ENCODE measurements around the gene FOXN4. TPM values are rescaled to one million over a fixed set of nuclear protein-coding genes. Genes with fewer than 3 reads are reported as not detected.

FOXN4 gene
- total RNA-seq, 1 donor from 2014 or later: not detected

DNA sequence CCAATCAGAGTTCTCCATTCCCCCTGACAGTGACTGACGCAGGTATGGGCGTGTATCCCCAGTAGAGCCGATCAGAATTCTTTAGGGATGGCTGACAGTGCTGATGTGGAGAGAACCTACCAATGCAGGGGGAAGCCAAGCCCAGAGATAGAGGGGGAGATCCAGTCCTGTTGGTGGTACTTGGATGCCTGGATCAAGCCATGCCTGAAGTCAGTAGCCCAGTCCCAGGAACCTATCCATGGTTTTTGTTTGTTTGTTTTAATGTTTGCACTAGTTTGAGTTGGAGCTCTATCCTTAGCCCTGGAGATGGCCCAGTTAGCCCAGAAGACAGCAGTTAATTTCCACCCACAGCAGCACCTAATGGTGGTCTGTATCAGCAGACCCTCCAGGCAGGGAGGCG lies 40.2 kb downstream of the FOXN4 start:
- Histone ChIP-seq H3K27me3 (no peaks in the 10 kb centered on the region), H3K27ac (no peak overlapping the region), H3K9me3 (no peaks in the 10 kb centered on the region), H3K36me3 (peaks cover 20 to 36% of the 10 kb centered on the region in 2 donors), H3K4me3 (no peak overlapping the region), H3K4me1 (no peaks in the 10 kb centered on the region)
- intact Hi-C loops (cut with DNase I): no loop called here
- TF ChIP-seq, protein P1, sequence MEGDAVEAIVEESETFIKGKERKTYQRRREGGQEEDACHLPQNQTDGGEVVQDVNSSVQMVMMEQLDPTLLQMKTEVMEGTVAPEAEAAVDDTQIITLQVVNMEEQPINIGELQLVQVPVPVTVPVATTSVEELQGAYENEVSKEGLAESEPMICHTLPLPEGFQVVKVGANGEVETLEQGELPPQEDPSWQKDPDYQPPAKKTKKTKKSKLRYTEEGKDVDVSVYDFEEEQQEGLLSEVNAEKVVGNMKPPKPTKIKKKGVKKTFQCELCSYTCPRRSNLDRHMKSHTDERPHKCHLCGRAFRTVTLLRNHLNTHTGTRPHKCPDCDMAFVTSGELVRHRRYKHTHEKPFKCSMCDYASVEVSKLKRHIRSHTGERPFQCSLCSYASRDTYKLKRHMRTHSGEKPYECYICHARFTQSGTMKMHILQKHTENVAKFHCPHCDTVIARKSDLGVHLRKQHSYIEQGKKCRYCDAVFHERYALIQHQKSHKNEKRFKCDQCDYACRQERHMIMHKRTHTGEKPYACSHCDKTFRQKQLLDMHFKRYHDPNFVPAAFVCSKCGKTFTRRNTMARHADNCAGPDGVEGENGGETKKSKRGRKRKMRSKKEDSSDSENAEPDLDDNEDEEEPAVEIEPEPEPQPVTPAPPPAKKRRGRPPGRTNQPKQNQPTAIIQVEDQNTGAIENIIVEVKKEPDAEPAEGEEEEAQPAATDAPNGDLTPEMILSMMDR (IDR thresholded peaks at IDR 0.05): no peak
- DNase-seq (ENCODE audit: low spot score in 2 of 2): no peak

DNA sequence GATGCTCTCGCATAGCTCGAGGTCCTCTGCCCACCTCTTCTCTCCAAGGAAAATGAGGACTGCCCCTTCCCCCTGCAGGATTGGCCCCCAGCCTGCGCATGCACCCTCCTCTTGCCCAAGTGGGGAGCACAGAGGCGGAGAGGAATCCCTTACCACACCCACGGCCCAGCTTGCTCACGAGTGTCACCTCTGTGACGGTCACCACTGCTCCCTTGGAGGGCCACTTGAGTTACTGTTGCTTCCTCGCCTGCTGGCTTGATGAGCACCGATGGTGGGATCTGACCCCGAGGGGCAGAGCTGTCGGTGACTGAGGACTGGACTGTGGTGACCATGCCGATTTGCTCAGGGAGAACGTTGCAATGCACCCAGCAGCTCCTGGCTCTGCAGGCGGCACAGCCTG lies 41.7 kb downstream of the FOXN4 start:
- TF ChIP-seq, protein P1 (IDR thresholded peaks at IDR 0.05): no peak
- Histone ChIP-seq H3K4me1 (no peaks in the 10 kb centered on the region), H3K4me3 (no peak overlapping the region), H3K27ac (no peak overlapping the region), H3K36me3 (peaks cover 20 to 50% of the 10 kb centered on the region in 2 donors), H3K9me3 (no peaks in the 10 kb centered on the region), H3K27me3 (no peaks in the 10 kb centered on the region)
- intact Hi-C loops (cut with DNase I): no loop called here
- no peak for DNase-seq (ENCODE audit: low spot score in 2 of 2)

DNA sequence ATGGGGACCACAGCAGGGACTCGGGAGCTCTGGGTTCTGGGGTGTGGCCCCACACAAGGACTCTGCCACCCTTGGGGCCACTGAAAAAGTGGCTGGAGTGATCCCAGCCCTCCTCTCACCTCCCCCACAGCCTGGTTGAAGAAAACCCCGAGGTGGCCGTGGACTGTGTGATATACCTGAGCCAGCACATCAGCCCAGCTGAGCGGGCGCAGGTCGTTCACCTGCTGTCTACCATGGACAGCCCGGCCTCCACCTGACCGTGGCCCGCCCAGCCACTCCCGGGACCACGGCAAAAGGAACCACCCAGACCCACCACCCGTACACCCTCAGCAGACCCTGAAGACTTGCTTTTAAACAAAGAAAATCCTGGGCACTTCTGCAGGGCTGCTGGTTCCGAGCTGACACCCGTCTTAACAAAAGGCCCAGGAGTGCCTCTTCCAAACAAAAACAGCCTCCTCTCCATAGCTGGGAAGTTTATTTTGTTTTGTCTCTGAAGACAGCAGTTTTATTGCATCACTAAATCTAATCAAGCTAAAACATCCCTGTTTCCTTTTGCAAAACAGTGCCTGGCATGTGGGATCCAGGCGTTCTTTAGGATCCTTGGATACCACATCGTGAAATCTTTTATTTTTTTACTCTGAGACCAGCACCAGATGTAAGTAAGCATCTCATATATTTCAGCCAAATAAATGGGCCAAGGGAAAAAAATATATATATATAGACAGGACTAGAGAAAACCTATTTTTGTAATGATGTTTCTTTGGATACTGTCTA lies 42.8 kb downstream of the FOXN4 start:
- Histone ChIP-seq H3K9me3 (no peaks in the 10 kb centered on the region), H3K27ac (no peak overlapping the region), H3K36me3 (peaks cover 20 to 58% of the 10 kb centered on the region in 2 donors), H3K27me3 (no peaks in the 10 kb centered on the region), H3K4me1 (no peaks in the 10 kb centered on the region), H3K4me3 (no peak overlapping the region)
- intact Hi-C loops (cut with DNase I): no loop called here
- DNase-seq (ENCODE audit: low spot score in 2 of 2): no peak
- TF ChIP-seq, protein P1 (IDR thresholded peaks at IDR 0.05): no peak

DNA sequence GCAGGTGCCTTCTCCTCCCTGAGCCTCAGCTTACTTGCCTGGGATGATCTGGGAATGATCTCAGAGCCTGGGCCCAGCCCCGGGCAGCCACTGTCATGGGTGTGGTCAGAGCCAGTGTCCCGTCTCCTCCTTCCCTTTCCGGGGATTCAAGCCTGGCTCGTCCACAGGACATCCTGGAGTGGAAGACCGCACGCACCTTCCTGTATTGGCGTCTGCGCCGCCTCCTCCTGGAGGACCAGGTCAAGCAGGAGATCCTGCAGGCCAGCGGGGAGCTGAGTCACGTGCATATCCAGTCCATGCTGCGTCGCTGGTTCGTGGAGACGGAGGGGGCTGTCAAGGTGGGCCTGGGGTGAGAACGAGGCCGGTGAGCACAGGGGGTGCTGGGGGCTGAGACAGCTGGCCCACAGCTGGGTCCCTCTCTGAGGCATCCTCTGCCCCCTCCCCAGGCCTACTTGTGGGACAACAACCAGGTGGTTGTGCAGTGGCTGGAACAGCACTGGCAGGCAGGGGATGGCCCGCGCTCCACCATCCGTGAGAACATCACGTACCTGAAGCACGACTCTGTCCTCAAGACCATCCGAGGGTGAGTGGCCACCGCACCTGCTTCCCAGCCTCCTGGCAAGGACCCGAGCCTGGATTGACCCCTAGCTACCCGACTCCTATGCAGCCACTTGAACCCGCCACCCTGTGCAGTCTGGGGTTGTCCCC lies 44.0 kb downstream of the FOXN4 start:
- intact Hi-C loops (cut with DNase I): loop anchor here (2.0 kb wide), 1 partner anchor 122 kb away; no protein-coding TSS in a partner anchor
- no peak overlapping the region for H3K27ac ChIP-seq
- H3K9me3 ChIP-seq: no peaks in the 10 kb centered on the region
- H3K36me3 ChIP-seq: peaks cover 20 to 70% of the 10 kb centered on the region in 2 donors
- no peaks in the 10 kb centered on the region for H3K4me1 ChIP-seq
- H3K4me3 ChIP-seq: no peak overlapping the region
- no peaks in the 10 kb centered on the region for H3K27me3 ChIP-seq
- TF ChIP-seq, protein P1 (IDR thresholded peaks at IDR 0.05): no peak
- DNase-seq (ENCODE audit: low spot score in 2 of 2): no peak

DNA sequence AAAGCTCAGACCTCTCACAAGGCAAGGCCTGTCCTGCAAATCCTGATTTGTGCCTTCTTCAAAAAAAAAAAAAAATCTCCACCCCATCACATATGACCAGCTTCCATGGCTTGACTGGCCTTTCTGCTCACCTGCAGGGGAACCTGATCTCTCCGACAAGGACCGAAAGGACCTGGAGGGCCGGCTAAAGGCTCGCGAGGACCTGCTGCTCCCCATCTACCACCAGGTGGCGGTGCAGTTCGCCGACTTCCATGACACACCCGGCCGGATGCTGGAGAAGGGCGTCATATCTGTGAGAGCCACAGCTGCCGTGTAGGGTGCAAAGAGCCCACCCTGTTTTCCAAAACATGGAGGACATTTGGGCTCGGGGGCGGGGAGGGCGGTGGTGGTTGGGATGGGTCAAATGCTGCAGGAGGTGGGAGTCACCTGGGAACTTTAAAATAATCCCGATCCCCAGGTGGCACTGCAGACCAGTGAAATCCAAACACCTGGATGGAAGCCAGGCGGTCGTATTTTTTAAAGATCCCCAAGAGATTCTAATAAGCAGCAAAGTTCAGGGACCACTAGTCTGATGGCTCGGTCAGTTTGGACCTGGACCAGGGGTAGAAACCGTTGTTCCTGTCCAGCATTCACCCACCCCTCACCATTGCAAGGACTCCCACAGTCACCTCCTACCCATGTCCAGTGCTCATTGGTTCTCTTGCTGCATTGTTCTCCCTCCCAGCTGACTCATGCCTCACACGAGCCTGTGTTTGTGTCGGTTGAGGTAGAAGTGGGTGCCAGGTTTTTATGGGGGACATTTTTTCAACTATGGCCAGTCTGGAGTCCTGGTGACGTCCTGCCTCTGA lies 44.8 kb downstream of the FOXN4 start:
- no peak overlapping the region for H3K27ac ChIP-seq
- TF ChIP-seq, protein P1 (IDR thresholded peaks at IDR 0.05): peak in 2 of 3 experiments; percentile 53
- DNase-seq (ENCODE audit: low spot score in 2 of 2): peak in 1 of 2 donors; percentile 70
- H3K36me3 ChIP-seq: peaks cover 21 to 76% of the 10 kb centered on the region in 2 donors
- H3K9me3 ChIP-seq: no peaks in the 10 kb centered on the region
- no peaks in the 10 kb centered on the region for H3K27me3 ChIP-seq
- intact Hi-C loops (cut with DNase I): loop anchor here (2.0 kb wide), 1 partner anchor 122 kb away; no protein-coding TSS in a partner anchor
- H3K4me1 ChIP-seq: no peaks in the 10 kb centered on the region
- H3K4me3 ChIP-seq: no peak overlapping the region
